GM12892 (cell line): ENCODE data around the gene TRPM4.

Experiments used
- DNase-seq: peaks from one replicate; pipeline ENCODE4 v3.0.0; 2011; ENCODE audit not compliant: insufficient read length
- FAIRE-seq: peaks from 2 replicates; lab custom pipeline; 2011; peaks lifted over from hg19 to GRCh38; lab: Jason Lieb, UNC
- POLR2A ChIP-seq: IDR thresholded peaks from 2 replicates; pipeline ENCODE4 v1.6.1; 2011; ENCODE audit warnings: low read depth, low read length, control low read depth
- POLR2AphosphoS5 ChIP-seq: IDR thresholded peaks from 2 replicates; pipeline ENCODE4 v1.6.1; 2011; ENCODE audit warnings: low read depth, low read length, control low read depth
- TAF1 ChIP-seq: IDR thresholded peaks from 2 replicates; pipeline ENCODE4 v1.6.1; 2011; ENCODE audit warnings: low read depth, mild to moderate bottlenecking, control low read depth, low read length, borderline replicate concordance

The TRPM4 gene

DNA sequence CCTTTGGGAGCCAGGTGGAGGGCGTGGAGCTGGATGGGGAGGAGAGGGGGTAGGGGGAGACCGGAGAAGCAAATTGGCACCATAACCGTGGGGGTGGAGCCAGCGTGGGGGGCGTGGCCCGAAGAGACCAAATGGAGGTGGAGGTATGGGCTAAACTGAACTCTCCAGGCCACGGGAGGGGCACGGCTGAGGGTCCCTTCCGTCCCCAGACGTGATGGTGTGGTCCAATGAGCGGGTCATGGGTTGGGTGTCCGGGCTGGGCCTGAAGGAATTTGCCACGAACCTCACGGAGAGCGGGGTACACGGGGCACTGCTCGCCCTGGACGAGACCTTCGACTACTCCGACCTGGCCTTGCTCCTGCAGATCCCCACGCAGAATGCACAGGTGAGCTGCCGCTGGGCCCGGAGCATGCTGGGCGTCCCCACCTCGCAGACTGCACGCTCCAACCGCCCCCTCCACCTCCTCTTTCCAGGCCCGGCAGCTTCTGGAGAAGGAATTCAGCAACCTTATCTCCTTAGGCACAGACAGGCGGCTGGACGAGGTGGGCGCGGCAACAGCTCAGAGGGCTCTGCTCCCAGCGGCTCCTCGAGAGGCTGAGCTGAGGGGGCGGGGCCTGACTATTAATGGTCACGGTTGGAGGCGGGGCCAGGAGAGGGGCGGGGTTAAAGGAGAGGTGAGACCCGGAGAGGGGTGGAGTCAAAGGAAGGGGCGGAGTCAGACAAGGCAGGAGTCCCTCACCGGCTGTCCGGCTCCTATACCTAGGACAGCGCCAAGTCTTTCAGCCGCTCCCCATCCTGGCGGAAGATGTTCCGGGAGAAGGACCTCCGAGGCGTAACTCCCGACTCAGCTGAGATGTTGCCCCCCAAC, 8.6 kb upstream of the TRPM4 start:
- no peak for FAIRE-seq
- DNase-seq: peak; percentile 70

DNA sequence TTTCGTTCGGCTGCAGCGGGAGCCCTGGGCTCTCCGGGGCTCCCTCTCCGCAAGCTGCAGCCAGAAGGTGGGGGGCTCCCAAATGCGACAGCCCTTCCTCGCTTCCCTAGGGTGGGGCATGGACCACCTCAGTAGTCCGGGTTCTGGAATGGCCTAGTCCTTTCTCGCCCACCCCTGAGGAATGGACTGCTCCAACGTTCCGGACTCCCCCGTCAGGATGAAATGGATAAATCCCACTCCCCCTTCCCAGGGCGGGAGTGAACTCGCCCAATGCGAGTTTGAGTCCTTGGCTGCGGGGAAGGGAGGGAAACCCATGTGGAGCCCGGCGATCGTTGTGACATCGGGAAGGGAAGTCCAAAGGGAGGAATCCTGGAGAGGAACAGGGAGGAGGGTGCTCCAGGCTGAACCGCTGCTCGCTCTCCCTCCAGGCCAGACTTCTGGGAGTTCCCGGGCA, 7.9 kb upstream of the TRPM4 start:
- no peak for TF ChIP-seq POLR2A
- TF ChIP-seq TAF1: no peak
- TF ChIP-seq POLR2AphosphoS5: no peak
- no peak for FAIRE-seq
- no peak for DNase-seq

More for the DNA sequence above, 8.6 kb upstream of the TRPM4 start:
- no peak for TF ChIP-seq POLR2AphosphoS5
- no peak for TF ChIP-seq POLR2A
- no peak for TF ChIP-seq TAF1

DNA sequence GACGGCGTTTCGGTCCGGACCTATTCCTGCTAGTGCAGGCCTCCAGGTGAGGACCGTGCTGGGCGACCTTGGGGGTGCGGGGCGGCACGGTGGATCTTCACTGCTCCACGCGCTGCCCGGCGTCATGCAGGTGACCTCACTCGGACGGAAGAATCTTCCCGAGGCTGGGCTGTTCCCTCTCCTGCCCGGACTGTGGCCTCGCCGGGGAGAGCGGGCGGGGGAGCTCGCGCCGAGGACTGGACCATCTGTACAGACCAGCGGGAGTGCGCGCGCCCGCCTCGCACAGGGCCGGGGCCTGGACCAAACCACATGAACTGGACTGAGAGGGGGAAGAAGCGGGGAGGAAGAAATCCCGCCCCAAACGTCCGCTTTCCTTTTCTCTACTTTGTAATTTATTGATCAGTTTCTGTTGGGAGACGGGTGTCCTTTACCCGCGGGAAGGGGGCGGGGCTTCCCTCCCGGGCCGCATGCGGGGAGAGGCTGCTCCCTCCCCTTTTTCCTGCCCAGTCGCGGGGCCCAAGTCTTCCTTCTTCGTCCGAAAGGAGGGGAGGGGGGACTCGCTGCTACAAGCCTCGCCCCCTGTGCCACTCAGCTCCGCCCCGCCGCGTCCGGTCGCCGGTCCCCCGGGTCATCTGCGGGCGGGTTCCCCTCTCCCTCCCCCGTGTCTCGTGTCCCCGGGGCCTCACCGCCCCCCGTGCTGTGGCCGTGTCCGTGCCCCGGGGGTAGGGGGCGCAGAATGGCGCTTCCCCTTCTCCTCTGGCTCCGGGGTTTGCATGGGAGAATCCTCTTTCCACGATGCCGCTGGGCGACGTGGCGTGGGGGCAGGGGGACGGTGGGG, 7.3 kb upstream of the TRPM4 start:
- TF ChIP-seq TAF1 (no peak), POLR2A (no peak), POLR2AphosphoS5 (no peak)
- FAIRE-seq: no peak
- no peak for DNase-seq

DNA sequence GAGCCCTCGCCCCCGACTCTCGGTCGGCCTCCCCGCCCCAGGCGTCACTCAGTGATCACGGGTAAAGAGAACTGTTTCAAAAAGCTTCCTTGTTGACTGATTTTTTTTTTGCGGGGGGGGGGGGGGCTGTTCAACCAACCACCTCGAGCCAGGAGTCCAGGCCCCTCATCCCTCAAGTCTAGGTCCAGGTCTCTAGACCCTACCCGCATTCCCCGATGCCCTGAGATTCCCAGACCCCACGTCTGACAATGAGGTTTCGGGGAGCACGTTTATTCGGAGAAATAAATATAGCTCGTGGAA, 6.7 kb upstream of the TRPM4 start:
- FAIRE-seq (no peak), DNase-seq (no peak)
- TF ChIP-seq POLR2AphosphoS5 (no peak), POLR2A (no peak), TAF1 (no peak)

DNA sequence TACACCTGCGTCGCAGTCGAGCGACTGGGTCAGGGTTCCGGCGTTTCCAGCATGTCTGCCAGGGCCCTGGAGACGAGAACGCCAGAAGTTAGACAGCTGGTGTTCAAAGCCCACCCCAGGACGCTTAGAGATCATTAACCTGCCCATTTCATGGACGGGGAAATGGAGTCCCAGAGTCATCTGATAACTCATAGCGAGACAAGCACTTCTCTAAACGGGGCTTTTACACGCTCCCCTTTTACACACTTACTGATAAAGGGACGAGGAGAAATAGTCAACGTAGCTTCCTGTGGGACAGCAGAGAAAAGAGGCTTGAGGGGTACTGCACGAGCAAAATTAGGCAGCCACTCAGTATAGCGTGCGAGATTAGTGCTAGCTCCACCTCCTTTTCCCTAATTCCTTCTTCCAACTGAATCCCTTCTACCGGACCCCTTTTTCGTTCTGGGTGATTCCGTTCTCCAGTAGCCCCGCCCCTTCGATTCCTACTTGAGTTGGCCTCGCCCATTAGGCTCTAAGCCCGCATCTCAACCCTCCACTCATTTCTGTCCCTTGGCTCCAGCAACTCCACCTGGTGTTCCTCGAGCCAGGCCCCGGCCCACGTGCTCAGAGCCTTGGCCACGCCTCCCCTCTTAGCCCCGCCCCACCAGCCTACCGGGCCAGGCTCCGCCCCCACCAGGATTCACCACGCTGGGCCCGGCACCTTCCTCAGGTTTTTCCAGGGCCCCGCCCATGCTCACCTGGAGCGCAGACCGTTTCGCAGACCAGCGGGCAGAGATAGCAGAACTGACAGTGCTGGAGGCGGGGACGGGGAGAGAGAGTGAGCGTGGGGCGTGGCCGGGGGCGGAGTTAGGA, 6.1 kb upstream of the TRPM4 start:
- no peak for TF ChIP-seq TAF1
- no peak for TF ChIP-seq POLR2AphosphoS5
- TF ChIP-seq POLR2A: no peak
- no peak for DNase-seq
- no peak for FAIRE-seq

DNA sequence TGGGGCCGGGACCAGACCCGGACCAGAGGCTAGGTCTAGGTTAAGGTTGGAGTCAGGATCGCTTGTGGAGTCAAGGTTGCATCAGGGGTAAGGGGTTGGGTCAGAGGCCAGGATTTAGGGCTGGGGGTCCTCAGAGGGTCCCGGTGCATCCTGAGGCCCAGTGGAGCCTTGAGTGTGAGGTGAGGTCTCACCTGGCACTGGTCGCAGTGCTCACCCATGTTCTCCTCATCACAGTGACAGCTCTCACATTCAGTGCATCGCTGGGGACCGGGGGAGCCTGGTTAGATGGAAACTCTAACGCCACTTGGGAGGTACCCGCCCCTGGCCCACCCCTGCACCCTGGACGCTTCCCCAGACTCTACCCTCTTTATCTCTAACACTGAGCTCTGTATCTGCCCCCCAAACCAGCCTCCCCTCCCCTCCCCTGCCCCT, 5.5 kb upstream of the TRPM4 start:
- DNase-seq (no peak), FAIRE-seq (no peak)
- TF ChIP-seq POLR2A: no peak
- TF ChIP-seq POLR2AphosphoS5: no peak
- no peak for TF ChIP-seq TAF1

DNA sequence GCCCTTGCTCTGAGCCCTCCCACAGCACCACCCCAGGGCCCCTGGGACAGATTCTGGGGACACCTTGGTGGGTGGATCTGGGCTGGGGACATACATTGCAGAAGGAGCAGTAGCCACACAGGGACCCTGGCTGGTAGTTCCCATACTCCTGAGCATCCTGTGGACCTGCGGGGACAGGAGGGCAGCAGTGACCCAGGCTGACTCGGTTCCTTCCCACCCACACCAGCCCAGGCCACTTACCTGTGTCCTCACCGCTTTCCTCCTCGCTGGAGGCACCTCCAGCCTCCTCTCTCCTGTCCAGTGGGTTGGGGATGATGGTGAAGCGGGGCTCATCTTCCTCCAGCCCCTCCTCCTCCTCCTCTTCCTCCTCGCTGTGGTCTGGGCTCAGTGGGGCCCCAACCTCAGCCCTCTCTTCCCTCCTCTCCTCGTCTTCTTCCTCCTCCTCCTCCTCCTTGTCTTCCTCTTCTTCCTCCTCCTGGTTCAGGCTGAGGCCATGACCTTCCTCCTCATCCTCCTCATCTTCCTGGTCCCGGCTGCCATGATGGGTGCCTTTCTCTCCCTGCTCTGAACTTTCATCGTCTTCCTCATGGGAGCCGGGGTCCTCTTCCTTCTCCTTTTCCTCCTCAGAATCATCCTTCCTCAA, 4.3 kb upstream of the TRPM4 start:
- no peak for FAIRE-seq
- DNase-seq: no peak
- TF ChIP-seq TAF1: no peak
- TF ChIP-seq POLR2AphosphoS5: no peak
- TF ChIP-seq POLR2A: no peak

DNA sequence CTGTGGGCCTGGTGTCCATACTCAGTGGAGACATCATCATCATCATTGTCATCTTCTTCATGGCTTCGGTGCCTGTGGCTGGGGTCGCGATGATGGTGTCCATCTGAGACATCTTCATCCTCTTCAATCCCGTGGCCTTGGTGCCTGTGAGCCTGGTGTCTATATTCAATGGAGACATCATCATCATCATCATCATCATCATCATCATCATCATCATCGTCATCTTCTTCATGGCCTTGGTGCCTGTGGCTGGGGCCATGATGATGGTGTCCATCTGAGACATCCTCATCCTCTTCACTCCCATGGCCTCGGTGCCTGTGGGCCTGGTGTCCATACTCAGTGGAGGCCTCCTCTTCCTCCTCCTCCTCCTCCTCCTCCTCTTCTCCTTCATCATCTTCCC, 3.3 kb upstream of the TRPM4 start:
- DNase-seq: no peak
- no peak for FAIRE-seq

DNA sequence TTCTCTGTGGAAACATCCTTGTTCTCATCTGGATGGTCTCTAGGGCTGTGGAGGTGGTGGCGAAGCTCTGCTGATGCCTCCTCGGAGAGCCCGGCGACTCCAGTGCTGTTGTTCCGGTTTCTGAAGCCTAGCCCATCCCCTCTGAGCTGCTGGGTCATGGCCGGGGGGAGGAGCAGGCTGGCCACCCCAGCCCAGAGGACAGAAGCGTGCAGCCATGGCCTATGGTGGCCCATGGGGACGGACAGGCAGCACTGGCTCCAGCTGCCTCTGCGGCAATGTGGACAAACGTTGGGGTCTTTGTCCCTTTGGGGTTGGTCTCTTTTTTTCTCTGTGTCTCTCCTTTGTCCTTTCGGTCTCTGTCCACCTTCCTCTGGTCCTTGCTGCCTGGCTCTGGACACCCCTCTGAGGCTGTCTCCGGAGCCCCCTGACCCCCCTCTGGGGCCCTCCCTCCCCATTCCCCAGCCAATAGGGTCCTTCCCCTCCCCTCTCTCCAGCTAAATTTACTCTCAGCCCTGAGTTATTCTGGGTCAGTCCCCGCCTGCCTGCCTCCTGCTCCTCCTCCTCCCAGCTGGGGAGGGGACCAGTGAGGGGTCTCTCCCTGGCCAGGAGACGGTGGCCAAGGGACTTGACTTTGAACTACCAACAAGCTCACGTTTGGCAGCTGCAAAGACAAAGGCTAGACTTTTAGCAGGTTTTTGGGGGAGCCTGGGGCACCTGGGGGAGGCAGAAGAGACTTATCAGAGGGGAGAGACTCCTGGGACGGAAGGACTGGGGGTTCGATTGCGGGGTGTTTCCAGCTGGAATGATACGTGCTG, 2.4 kb upstream of the TRPM4 start, which contains the start of gene HRC:
Gene HRC (minus strand): TSS at position 392 of the 815 bp plus-strand sequence. CDS start 159 bp downstream, at position 233.
- FAIRE-seq (no peak), DNase-seq (no peak)
- no peak for TF ChIP-seq POLR2A
- no peak for TF ChIP-seq POLR2AphosphoS5
- TF ChIP-seq TAF1: no peak

More for the DNA sequence above, 3.3 kb upstream of the TRPM4 start:
- no peak for TF ChIP-seq TAF1
- TF ChIP-seq POLR2A: no peak
- no peak for TF ChIP-seq POLR2AphosphoS5

DNA sequence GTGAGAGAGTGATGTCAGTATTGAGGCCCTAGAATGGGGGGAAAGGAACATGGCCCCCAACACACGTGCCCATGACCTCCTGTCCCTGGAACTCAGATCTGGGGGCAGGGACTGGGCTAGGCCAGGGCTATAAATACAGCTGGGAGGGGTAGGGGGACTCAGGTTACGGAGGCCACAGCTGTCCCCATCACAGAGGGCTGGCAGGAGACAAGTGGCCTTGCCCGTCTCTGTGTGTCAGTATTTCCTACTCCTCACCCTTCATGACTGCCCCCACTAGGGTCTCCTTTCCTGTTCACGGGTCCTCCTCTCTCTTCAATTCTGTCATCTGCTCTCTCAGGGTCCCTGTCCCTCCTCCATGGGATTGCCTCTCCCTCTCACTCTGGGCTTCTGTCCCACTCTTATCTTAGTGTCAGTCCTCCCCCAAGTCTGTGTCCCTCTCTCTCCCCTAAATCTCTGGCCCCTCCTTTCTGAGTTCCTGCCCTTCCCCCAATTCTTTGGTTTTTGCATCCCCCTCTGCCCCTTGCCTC, 1.7 kb upstream of the TRPM4 start:
- no peak for TF ChIP-seq TAF1
- no peak for TF ChIP-seq POLR2AphosphoS5
- TF ChIP-seq POLR2A: no peak
- DNase-seq (no peak), FAIRE-seq (no peak)
